ENCODE measurements around the gene ARL8B.

Gene ARL8B

GRCh38 chr3:5185093-5185673 lies 63.1 kb downstream of the ARL8B start:
- DNase-seq (ENCODE audit: low spot score), result no peak
- in situ Hi-C loops (cut with MboI; ENCODE audit: low pct_unique_long_range_greater_than_20kb, low sequenced_read_pairs, unreplicated experiment), result no loop called here
- no peak for TF ChIP-seq CTCF (IDR thresholded peaks at IDR 0.05; ENCODE audit: extremely low read depth, insufficient read depth, missing control alignments)

DNA sequence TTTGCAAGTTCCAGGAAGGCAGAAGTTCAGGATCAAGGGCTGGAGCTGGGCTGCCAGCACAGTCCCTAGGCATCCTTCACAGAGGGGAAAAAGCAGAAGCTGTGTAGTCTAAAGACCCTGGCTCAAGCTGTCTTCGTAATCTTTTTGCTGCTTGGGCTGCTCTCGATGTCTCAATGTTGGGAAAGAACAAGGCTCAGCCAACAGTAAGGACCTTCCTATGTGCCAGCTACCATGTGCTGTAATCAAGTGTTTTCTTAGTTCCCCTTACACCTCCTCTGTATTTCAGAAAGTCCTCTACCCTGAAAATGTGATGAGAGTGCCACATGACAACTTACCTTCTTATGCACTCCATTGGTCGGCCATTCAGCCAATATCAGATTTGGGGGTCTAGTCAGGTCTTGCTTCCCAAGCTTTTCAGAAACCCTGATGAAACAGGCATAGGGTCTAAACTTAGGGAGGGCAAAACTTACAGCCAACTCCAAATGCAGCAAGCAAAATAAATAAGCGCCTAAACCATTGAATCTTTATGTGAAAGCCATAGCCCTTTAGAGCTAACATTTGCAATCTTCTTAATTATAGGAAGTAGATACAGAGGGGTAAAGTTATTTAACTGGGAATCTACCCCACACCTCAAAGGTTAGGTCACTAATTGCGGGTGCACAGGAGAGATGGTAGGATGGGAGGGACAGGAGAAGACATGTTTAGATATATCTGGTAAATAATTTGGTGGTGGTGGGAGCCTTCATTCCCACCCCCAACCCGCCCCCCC lies 64.2 kb downstream of the ARL8B start:
- no peak for TF ChIP-seq CTCF (IDR thresholded peaks at IDR 0.05; ENCODE audit: extremely low read depth, insufficient read depth, missing control alignments)
- in situ Hi-C loops (cut with MboI; ENCODE audit: low pct_unique_long_range_greater_than_20kb, low sequenced_read_pairs, unreplicated experiment), result no loop called here
- DNase-seq (ENCODE audit: low spot score), result peak; percentile 48

DNA sequence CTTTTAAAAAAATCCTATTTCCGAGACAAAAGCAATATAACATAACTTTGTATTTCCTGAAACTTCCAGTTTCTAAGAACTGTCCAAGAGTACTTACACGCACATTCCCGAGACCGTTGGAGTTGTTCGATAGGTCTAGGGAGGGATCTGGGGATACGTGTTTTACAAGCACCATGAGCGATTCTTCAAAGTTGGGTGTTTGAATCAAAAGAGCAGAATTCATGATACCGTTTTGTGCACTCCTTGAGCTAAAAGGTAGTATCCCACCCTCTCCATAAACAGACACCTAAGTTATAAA lies 64.7 kb downstream of the ARL8B start:
- DNase-seq (ENCODE audit: low spot score), result no peak
- in situ Hi-C loops (cut with MboI; ENCODE audit: low pct_unique_long_range_greater_than_20kb, low sequenced_read_pairs, unreplicated experiment), result no loop called here
- no peak for TF ChIP-seq CTCF (IDR thresholded peaks at IDR 0.05; ENCODE audit: extremely low read depth, insufficient read depth, missing control alignments)

GRCh38 chr3:5187156-5187919 lies 65.2 kb downstream of the ARL8B start, which contains the start of gene EDEM1:
EDEM1 (plus strand) TSS chr3:5187707; CDS start chr3:5187806, 99 bp downstream.
- no peak for TF ChIP-seq CTCF (IDR thresholded peaks at IDR 0.05; ENCODE audit: extremely low read depth, insufficient read depth, missing control alignments)
- in situ Hi-C loops (cut with MboI; ENCODE audit: low pct_unique_long_range_greater_than_20kb, low sequenced_read_pairs, unreplicated experiment), result no loop called here
- peak; percentile 98 for DNase-seq (ENCODE audit: low spot score)

GRCh38 chr3:5187920-5188418 lies 65.9 kb downstream of the ARL8B start:
- no peak for TF ChIP-seq CTCF (IDR thresholded peaks at IDR 0.05; ENCODE audit: extremely low read depth, insufficient read depth, missing control alignments)
- DNase-seq (ENCODE audit: low spot score), result peak; percentile 50
- in situ Hi-C loops (cut with MboI; ENCODE audit: low pct_unique_long_range_greater_than_20kb, low sequenced_read_pairs, unreplicated experiment), result no loop called here

DNA sequence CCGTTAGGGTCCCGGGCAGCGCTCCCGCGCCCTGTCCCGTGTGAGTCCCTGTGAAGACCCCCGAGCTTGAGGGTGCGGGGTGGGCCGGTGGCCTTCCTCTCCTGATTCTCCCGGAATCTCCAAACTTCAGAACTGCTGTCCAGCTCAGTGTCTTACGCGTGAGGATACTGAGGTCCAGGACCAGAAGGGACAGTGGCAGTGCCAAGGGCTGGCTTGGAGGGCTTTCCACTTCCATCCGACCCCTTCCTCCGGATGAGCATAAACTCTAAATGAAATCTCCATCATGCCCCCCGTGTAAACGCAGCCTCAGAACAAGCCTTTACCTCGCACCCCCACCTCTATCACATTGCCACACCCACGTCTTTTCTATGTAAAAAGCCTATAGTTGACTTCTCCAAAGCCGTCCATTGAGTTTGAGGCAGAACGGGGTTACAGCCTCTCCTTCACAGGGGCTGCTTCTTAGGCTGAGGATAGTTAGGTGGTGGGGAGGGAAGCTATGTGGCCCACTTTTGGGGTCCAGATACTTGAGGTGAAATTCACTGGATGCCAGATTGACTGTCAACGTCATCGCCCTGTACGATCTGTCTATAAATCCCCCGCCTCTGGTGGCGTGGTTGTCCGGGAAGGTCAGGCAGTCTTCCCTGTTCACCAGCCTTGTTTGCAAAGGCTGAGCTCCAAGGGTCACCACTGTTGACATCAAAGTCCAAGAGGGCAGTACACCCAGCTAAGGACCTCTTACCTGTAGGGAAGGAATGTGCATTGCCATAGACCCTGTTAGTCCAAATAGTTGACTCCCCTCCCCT lies 66.5 kb downstream of the ARL8B start:
- peak; percentile 36 for DNase-seq (ENCODE audit: low spot score)
- TF ChIP-seq CTCF (IDR thresholded peaks at IDR 0.05; ENCODE audit: extremely low read depth, insufficient read depth, missing control alignments), result no peak
- in situ Hi-C loops (cut with MboI; ENCODE audit: low pct_unique_long_range_greater_than_20kb, low sequenced_read_pairs, unreplicated experiment), result no loop called here
